Cardiac fibroblast (primary cell): ENCODE measurements around the gene HHAT.

Experiments
- DNase-seq, 2 donors: peaks; one replicate each; pipeline versions ENCODE4 v3.0.0 to v3.0.0-alpha.2; 2010; ENCODE audit warnings: low read depth in 2 of 2
- H3K4me3 ChIP-seq, 2 donors: replicated peaks in 1 of 2; 1 replicate in 1 of 2; 2 replicates in 1 of 2; pipeline ENCODE4 v1.5.1; 2011; ENCODE audit warnings: low read depth in 2 of 2, low read length in 2 of 2, mild to moderate bottlenecking in 2 of 2, moderate library complexity in 1 of 2
- CTCF ChIP-seq: IDR thresholded peaks from one replicate; pipeline ENCODE4 v1.5.1; 2011; ENCODE audit warnings: low read depth, mild to moderate bottlenecking, low read length, inconsistent platforms

HHAT gene

GRCh38 chr1:210698661-210699060, 370.0 kb downstream of the HHAT start:
- TF ChIP-seq CTCF, result no peak
- H3K4me3 ChIP-seq, result no peak overlapping the region

DNA sequence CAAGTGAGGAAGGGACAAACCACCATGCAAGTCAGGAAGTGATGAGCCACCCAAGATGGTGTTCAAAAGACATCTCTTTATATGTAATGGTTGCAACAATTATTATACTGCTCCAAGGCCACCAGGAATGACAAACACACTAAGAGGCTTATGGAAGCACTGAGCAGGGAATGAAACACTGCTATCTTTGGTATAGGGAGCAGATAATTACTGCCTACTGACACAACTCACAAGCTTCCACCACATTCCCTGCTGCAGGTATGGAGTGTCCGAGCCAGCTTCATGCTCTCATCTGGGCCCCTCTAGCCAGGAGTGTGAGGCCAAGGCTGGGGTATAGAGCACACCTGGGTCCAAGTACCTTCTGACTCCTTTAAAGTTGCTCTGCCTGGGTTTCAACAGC, 371.4 kb downstream of the HHAT start:
- no peak for TF ChIP-seq CTCF
- no peak overlapping the region for H3K4me3 ChIP-seq
- DNase-seq, result no peak

More at GRCh38 chr1:210698661-210699060, 370.0 kb downstream of the HHAT start:
- no peak for DNase-seq

DNA sequence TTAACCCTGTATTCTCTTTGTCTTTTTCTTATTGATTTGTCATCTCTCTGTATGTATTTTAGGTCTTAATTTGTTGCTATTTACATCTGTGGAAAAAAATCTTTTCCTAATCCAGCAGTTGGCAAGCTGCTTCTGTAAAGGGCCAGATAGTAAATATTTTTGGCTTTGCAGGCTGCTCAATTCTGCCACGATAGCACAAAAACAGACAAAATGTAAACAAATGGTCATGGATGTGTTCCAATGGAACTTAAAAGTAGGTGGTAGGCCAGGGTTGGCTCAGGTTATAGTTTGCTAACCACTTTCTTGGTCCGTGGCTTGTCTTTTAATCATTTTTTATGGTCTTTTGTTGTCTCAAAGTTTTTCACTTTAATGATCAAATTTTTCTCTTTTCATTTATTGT, 371.8 kb downstream of the HHAT start:
- H3K4me3 ChIP-seq, result no peak overlapping the region
- DNase-seq, result no peak
- TF ChIP-seq CTCF, result no peak

DNA sequence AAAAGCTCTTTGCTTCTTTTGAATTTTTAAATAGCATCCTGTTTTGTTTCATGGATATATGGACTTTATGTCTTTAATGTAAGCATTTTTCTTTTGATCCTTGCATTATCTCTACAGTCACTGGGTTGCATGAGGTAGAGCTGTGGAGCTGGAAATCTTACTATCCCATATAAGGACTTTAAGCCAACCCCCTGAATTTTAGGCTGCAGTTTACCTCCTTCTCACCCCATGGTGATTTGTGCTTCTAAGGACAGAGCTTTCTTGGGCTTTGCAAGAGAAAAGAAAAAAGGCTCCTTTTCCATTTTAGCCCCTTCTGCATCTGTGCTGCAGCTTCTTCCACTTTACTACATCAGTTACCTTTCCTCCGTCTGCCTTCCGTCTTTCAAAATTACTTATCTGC, 373.8 kb downstream of the HHAT start:
- TF ChIP-seq CTCF, result no peak
- DNase-seq, result no peak
- H3K4me3 ChIP-seq, result no peak overlapping the region

GRCh38 chr1:210703593-210703992, 374.9 kb downstream of the HHAT start:
- no peak overlapping the region for H3K4me3 ChIP-seq

DNA sequence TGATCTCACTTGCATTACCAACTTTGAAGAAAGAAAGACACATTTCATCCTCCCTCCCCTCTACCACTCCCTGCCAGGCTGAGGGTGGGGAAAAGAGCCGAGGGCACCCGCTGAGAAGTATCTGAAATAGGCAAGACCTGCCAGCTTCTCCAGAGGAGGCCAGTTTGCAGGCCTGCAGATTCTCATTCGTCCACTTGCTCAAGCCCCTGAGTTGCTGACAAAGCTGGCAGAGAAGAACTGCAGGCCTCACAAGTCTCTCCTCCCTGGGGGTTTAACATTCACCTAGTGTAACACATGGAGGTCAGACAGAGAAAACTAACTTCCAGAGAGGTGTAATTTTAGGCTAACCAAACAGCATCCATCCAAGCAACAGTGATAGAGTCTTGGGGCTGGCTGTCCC, 376.4 kb downstream of the HHAT start:
- TF ChIP-seq CTCF, result no peak
- no peak for DNase-seq
- no peak overlapping the region for H3K4me3 ChIP-seq

More at GRCh38 chr1:210703593-210703992, 374.9 kb downstream of the HHAT start:
- DNase-seq, result no peak
- TF ChIP-seq CTCF, result no peak

GRCh38 chr1:210706246-210706645, 377.5 kb downstream of the HHAT start:
- TF ChIP-seq CTCF, result no peak
- no peak overlapping the region for H3K4me3 ChIP-seq
- no peak for DNase-seq
